Type B pancreatic cell (in vitro differentiated cells): ENCODE data around the gene AHDC1. TPM values are rescaled to one million over a fixed set of nuclear protein-coding genes. Genes with fewer than 3 reads are reported as not detected.
A peak's percentile ranks its signal among the peaks of the same experiment; 100 is the strongest.

Source experiments
- DNase-seq: peaks from one replicate; pipeline ENCODE4 v3.0.0; 2021; ENCODE audit warnings: mixed read lengths; ENCODE audit not compliant: unreplicated experiment; ENCODE audit errors: extremely low spot score
- H3K27ac Mint-ChIP-seq: 2 replicates; pipeline ENCODE4 v1.8.0; 2021; ENCODE audit warnings: mild to moderate bottlenecking, mixed read lengths
- H3K27me3 Mint-ChIP-seq: 2 replicates; pipeline ENCODE4 v1.8.0; 2021; ENCODE audit warnings: mixed read lengths
- H3K36me3 Mint-ChIP-seq: 2 replicates; pipeline ENCODE4 v1.8.0; 2021; ENCODE audit warnings: mixed read lengths
- H3K4me1 Mint-ChIP-seq: one replicate; pipeline ENCODE4 v1.8.0; 2021; ENCODE audit warnings: mixed read lengths; ENCODE audit not compliant: unreplicated experiment
- H3K4me3 Mint-ChIP-seq: 2 replicates; pipeline ENCODE4 v1.8.0; 2021; ENCODE audit warnings: mild to moderate bottlenecking, mixed read lengths
- H3K9me3 Mint-ChIP-seq: 2 replicates; pipeline ENCODE4 v1.8.0; 2021; ENCODE audit warnings: mixed read lengths
- CTCF ChIP-seq: fragments of 200-600 bp; sonication (generic); conservative IDR thresholded peaks from 2 replicates; pipeline ENCODE4 v1.5.0; 2021; ENCODE audit warnings: antibody characterized with exemption, mild to moderate bottlenecking
- total RNA-seq: library from RNA; stranded (reverse); gene quantifications from 2 replicates; pipeline ENCODE4 v1.2.1, GENCODE V29; 2021; ENCODE audit warnings: low replicate concordance

Gene AHDC1
- total RNA-seq, 1 donor from 2014 or later = 61.0 TPM

- Mint-ChIP-seq H3K4me3 (peak overlapping the region; percentile 47), H3K27me3 (peaks cover 35% of the 10 kb centered on the region), H3K36me3 (no peaks in the 10 kb centered on the region), H3K4me1 (peaks cover 14% of the 10 kb centered on the region), H3K9me3 (no peaks in the 10 kb centered on the region), H3K27ac (no peak overlapping the region)
- DNase-seq = no peak
- TF ChIP-seq CTCF = no peak
Measured at GRCh38 chr1:27635396-27636142, 31.6 kb upstream of the AHDC1 start.

- Mint-ChIP-seq H3K4me1 (peaks cover 14% of the 10 kb centered on the region), H3K36me3 (no peaks in the 10 kb centered on the region), H3K27ac (no peak within 1 kb of the TSS), H3K9me3 (no peaks in the 10 kb centered on the region), H3K27me3 (peaks cover 35% of the 10 kb centered on the region), H3K4me3 (peak within 1 kb of the TSS; percentile 47)
- no peak for TF ChIP-seq CTCF
- DNase-seq = no peak
Measured at GRCh38 chr1:27634985-27635367, 31.0 kb upstream of the AHDC1 start, which contains the start of gene FGR. Gene FGR, minus strand, starts transcription at chr1:27635185. Its CDS starts 11,269 bp downstream, at chr1:27623916.

- no peak overlapping the region for H3K4me3 Mint-ChIP-seq
- no peaks in the 10 kb centered on the region for H3K9me3 Mint-ChIP-seq
- peaks cover 39% of the 10 kb centered on the region for H3K27me3 Mint-ChIP-seq
- H3K4me1 Mint-ChIP-seq = peaks cover 14% of the 10 kb centered on the region
- DNase-seq = no peak
- H3K27ac Mint-ChIP-seq = no peak overlapping the region
- H3K36me3 Mint-ChIP-seq = no peaks in the 10 kb centered on the region
- TF ChIP-seq CTCF = peak; percentile 29
Measured at GRCh38 chr1:27634177-27634984, 30.4 kb upstream of the AHDC1 start.

GRCh38 chr1:27633640-27634176 is 29.8 kb upstream of the AHDC1 start:
- H3K27me3 Mint-ChIP-seq = peaks cover 44% of the 10 kb centered on the region

GRCh38 chr1:27633298-27633610 is 29.3 kb upstream of the AHDC1 start:
- Mint-ChIP-seq H3K4me3 (peak overlapping the region; percentile 52), H3K27ac (no peak overlapping the region), H3K4me1 (peaks cover 23% of the 10 kb centered on the region), H3K9me3 (no peaks in the 10 kb centered on the region), H3K36me3 (no peaks in the 10 kb centered on the region), H3K27me3 (peaks cover 48% of the 10 kb centered on the region)
- DNase-seq = no peak
- no peak for TF ChIP-seq CTCF

More at GRCh38 chr1:27633640-27634176, 29.8 kb upstream of the AHDC1 start:
- no peaks in the 10 kb centered on the region for H3K9me3 Mint-ChIP-seq
- TF ChIP-seq CTCF = no peak
- H3K36me3 Mint-ChIP-seq = no peaks in the 10 kb centered on the region
- peaks cover 20% of the 10 kb centered on the region for H3K4me1 Mint-ChIP-seq
- peak overlapping the region; percentile 52 for H3K4me3 Mint-ChIP-seq
- H3K27ac Mint-ChIP-seq = no peak overlapping the region
- no peak for DNase-seq
